Endothelial cell of umbilical vein (primary cell): Measurements from ENCODE around the gene MED19. TPM values are rescaled to one million over a fixed set of nuclear protein-coding genes. Genes with fewer than 3 reads are reported as not detected.

Experiments used
- BruUV-seq: library from RNA; stranded (reverse); fragments of 400-500 nt; replicated peaks from 2 replicates; lab custom pipeline; 2021; lab: Mats Ljungman, UMichigan
- CTCF ChIA-PET: fragments of 300-600, 350-600 bp; sonication (Branson Sonifier 250); formaldehyde crosslinking; loops from one replicate; lab custom pipeline; 2021; ENCODE audit warnings: antibody characterized with exemption, inconsistent platforms; lab: Charles Lee
- POLR2A ChIA-PET: fragments of 300-600, 350-600 bp; sonication (Branson Sonifier 250); formaldehyde crosslinking; loops from one replicate; lab custom pipeline; 2021; ENCODE audit warnings: antibody characterized with exemption, inconsistent platforms; lab: Charles Lee
- DNase-seq: peaks from one replicate; pipeline ENCODE4 v3.0.0-alpha.2; 2011; ENCODE audit warnings: low read depth, low spot score
- FAIRE-seq: peaks from 2 replicates; lab custom pipeline; 2011; peaks lifted over from hg19 to GRCh38; lab: Jason Lieb, UNC
- H2AFZ ChIP-seq: 2 replicates; pipeline ENCODE4 v1.6.0; 2012; ENCODE audit warnings: low read depth, low read length, control low read depth, inconsistent platforms
- H3K27ac ChIP-seq: 2 replicates; pipeline ENCODE4 v1.5.1; 2011; ENCODE audit warnings: low read depth, mild to moderate bottlenecking, control low read depth, low read length, moderate library complexity; ENCODE audit not compliant: insufficient read depth
- H3K27me3 ChIP-seq, 2 experiments: 2 replicates each; pipeline versions ENCODE4 v1.6.0 to v1.6.1; 2011; ENCODE audit warnings: low read length in 2 of 2, mixed read lengths in 1 of 2; ENCODE audit not compliant: control insufficient read depth in 2 of 2, insufficient read depth in 2 of 2
- H3K36me3 ChIP-seq, 2 experiments: 2 replicates in 1 of 2; 3 replicates in 1 of 2; pipeline ENCODE4 v1.5.1; 2011; ENCODE audit warnings: low read length in 2 of 2, mild to moderate bottlenecking in 1 of 2, moderate library complexity in 1 of 2; ENCODE audit not compliant: control insufficient read depth in 2 of 2, insufficient read depth in 2 of 2; ENCODE audit errors: extremely low read depth in 1 of 2
- H3K4me1 ChIP-seq: 3 replicates; pipeline ENCODE4 v1.5.1; 2011; ENCODE audit warnings: mild to moderate bottlenecking, low read length; ENCODE audit not compliant: control insufficient read depth, insufficient read depth; ENCODE audit errors: extremely low read depth
- H3K4me2 ChIP-seq: 2 replicates; pipeline ENCODE4 v1.6.1; 2011; ENCODE audit warnings: low read length, control low read depth, mixed read lengths; ENCODE audit not compliant: insufficient read depth
- H3K4me3 ChIP-seq, 3 experiments: fragments of 200-600 bp in 1 of 3; sonication (generic), shearing (Covaris generic) in 1 of 3; replicated peaks in 1 of 3; 2 replicates each; pipeline ENCODE4 v1.5.1; 2011 to 2016; ENCODE audit warnings: control low read depth in 3 of 3, low read length in 3 of 3, mild to moderate bottlenecking in 2 of 3, inconsistent platforms in 1 of 3, low read depth in 1 of 3, moderate library complexity in 1 of 3; ENCODE audit not compliant: insufficient read depth in 1 of 3
- H3K79me2 ChIP-seq: 2 replicates; pipeline ENCODE4 v1.6.0; 2012; ENCODE audit warnings: low read length, inconsistent platforms; ENCODE audit not compliant: control insufficient read depth, insufficient read depth
- H3K9ac ChIP-seq: replicated peaks from 2 replicates; pipeline ENCODE3; 2011; ENCODE audit warnings: low read length, control low read depth; ENCODE audit not compliant: insufficient read depth; ENCODE audit errors: extremely low read depth
- H3K9me1 ChIP-seq: replicated peaks from 3 replicates; pipeline ENCODE4 v1.6.0; 2011; ENCODE audit warnings: mild to moderate bottlenecking, low read length; ENCODE audit not compliant: control insufficient read depth, insufficient read depth; ENCODE audit errors: extremely low read depth
- H3K9me3 ChIP-seq: replicated peaks from 2 replicates; pipeline ENCODE4 v1.5.1; 2012; ENCODE audit warnings: low read length, inconsistent platforms; ENCODE audit not compliant: control insufficient read depth, insufficient read depth
- H4K20me1 ChIP-seq: replicated peaks from 2 replicates; pipeline ENCODE3; 2011; ENCODE audit warnings: mild to moderate bottlenecking, low read length; ENCODE audit not compliant: control insufficient read depth, insufficient read depth; ENCODE audit errors: extremely low read depth
- GATA2 ChIP-seq: IDR thresholded peaks from 2 replicates; pipeline ENCODE4 v1.7.0; 2011; ENCODE audit warnings: low read depth, mild to moderate bottlenecking, moderate library complexity, mixed read lengths, low read length; ENCODE audit not compliant: insufficient read length, insufficient read depth
- MYC ChIP-seq: IDR thresholded peaks from one replicate; pipeline ENCODE4 v1.6.1; 2011; ENCODE audit warnings: mild to moderate bottlenecking, low read depth, low read length
- POLR2A ChIP-seq: IDR thresholded peaks from 2 replicates; pipeline ENCODE4 v1.6.1; 2012; ENCODE audit warnings: low read depth, mild to moderate bottlenecking, control low read depth, low read length
- POLR2AphosphoS5 ChIP-seq: IDR thresholded peaks from 2 replicates; pipeline ENCODE4 v1.6.1; 2012; ENCODE audit warnings: low read depth, mild to moderate bottlenecking, control low read depth, low read length, moderate library complexity; ENCODE audit not compliant: insufficient read depth
- dilution Hi-C: fragments of 300-500 bp; cut with MboI; formaldehyde crosslinking; loops from one replicate; pipeline ENCODE4 v1.15.0; 2019; ENCODE audit warnings: low sequenced_read_pairs; ENCODE audit not compliant: extremely low pct_ligation_motif_present
- intact Hi-C: fragments of 100-400 bp; cut with micrococcal nuclease; formaldehyde crosslinking; loops from one replicate; pipeline ENCODE4 v1.10.0; 2022
- polyA plus RNA-seq, 4 experiments: library from polyadenylated mRNA; depleted of rRNA in 3 of 4; stranded (reverse) in 3 of 4; unstranded in 1 of 4; fragments of >200 nt; gene quantifications; 2 replicates each; pipeline versions ENCODE4 v1.2.1 to v1.2.3, GENCODE V29; 2011 to 2012; ENCODE audit warnings: missing spikeins in 1 of 4
- total RNA-seq: library from RNA; stranded (reverse); gene quantifications from 2 replicates; pipeline ENCODE4 v1.2.3, GENCODE V29; 2021
- TF ChIP-seq, protein P1 (sequence below): IDR thresholded peaks from 2 replicates; pipeline ENCODE4 v1.6.1; 2011; ENCODE audit not compliant: insufficient read depth, insufficient read length
- TF ChIP-seq, protein P2 (sequence below), 2 donors: IDR thresholded peaks; 1 replicate in 1 of 2; 2 replicates in 1 of 2; pipeline ENCODE4 v1.5.1; 2011; ENCODE audit warnings: low read length in 2 of 2, mild to moderate bottlenecking in 2 of 2, moderate library complexity in 2 of 2, control low read depth in 1 of 2, inconsistent platforms in 1 of 2, low read depth in 1 of 2; ENCODE audit not compliant: insufficient read depth in 1 of 2; ENCODE audit errors: extremely low read depth in 1 of 2

Gene MED19
- total and polyA plus RNA-seq, 2 donors (not counting 3 experiments of a cell fraction or from before 2014, with no cell fraction given), result 25.1 to 48.0 TPM

GRCh38 chr11:57741132-57742086 lies 29.4 kb upstream of the MED19 start, which contains the start of gene SELENOH:
Gene SELENOH (plus strand): TSS chr11:57741491. CDS start chr11:57741596, 105 bp downstream.
- Histone ChIP-seq H3K4me1 (peaks cover 11% of the 10 kb centered on the region), H3K27me3 (no peaks in the 10 kb centered on the region), H3K9ac (peak within 1 kb of the TSS; percentile 76), H3K4me3 (peak within 1 kb of the TSS; percentile 55 to 94 (median 75)), H3K27ac (peak within 1 kb of the TSS; percentile 71), H3K36me3 (peaks cover 0 to 21% of the 10 kb centered on the region in 2 experiments), H2AFZ (peak within 1 kb of the TSS; percentile 50), H3K9me3 (no peaks in the 10 kb centered on the region), H3K4me2 (peak within 1 kb of the TSS; percentile 95), H4K20me1 (no peaks in the 10 kb centered on the region), H3K9me1 (no peaks in the 10 kb centered on the region), H3K79me2 (peaks cover 12% of the 10 kb centered on the region)
- no TSS peak for BruUV-seq
- dilution Hi-C loops (no loop called here), intact Hi-C loops (loop anchor here (1.0 to 2.0 kb wide), 5 partner anchors 21 to 74 kb away; partner anchors contain the start of genes MED19 and TMX2)
- TF ChIP-seq POLR2A (peak; percentile 95), GATA2 (no peak), MYC (peak; percentile 82), POLR2AphosphoS5 (peak; percentile 98)
- TF ChIP-seq, protein P1, sequence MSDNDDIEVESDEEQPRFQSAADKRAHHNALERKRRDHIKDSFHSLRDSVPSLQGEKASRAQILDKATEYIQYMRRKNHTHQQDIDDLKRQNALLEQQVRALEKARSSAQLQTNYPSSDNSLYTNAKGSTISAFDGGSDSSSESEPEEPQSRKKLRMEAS, result peak; percentile 97
- TF ChIP-seq, protein P2, sequence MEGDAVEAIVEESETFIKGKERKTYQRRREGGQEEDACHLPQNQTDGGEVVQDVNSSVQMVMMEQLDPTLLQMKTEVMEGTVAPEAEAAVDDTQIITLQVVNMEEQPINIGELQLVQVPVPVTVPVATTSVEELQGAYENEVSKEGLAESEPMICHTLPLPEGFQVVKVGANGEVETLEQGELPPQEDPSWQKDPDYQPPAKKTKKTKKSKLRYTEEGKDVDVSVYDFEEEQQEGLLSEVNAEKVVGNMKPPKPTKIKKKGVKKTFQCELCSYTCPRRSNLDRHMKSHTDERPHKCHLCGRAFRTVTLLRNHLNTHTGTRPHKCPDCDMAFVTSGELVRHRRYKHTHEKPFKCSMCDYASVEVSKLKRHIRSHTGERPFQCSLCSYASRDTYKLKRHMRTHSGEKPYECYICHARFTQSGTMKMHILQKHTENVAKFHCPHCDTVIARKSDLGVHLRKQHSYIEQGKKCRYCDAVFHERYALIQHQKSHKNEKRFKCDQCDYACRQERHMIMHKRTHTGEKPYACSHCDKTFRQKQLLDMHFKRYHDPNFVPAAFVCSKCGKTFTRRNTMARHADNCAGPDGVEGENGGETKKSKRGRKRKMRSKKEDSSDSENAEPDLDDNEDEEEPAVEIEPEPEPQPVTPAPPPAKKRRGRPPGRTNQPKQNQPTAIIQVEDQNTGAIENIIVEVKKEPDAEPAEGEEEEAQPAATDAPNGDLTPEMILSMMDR (IDR thresholded peaks at IDR 0.05; ENCODE audit: extremely low read depth in 1 of 2, insufficient read depth in 1 of 2, low read depth in 1 of 2, low read length in 2 of 2), result no peak
- peak; percentile 99 for FAIRE-seq
- ChIA-PET CTCF (interaction anchor here (1.0 to 3.5 kb wide), 6 partner anchors 10 to 97 kb away, joined by 3 to 45 read pairs (median 4); partner anchors contain the start of genes BTBD18 and MED19), POLR2A (interaction anchor here (0.7 to 1.6 kb wide), 8 partner anchors 9 to 59 kb away, joined by 3 to 5 read pairs (median 4); partner anchors contain the start of genes BTBD18, MED19 and TMX2)
- peak; percentile 98 for DNase-seq
